ENCODE measurements around the gene WWTR1. TPM values are rescaled to one million over a fixed set of nuclear protein-coding genes. Genes with fewer than 3 reads are reported as not detected.
A peak's percentile ranks its signal among the peaks of the same experiment; 100 is the strongest.

Gene WWTR1
- total RNA-seq, 1 donor from 2014 or later = 137 TPM

- Mint-ChIP-seq H3K36me3 (ENCODE audit: low read depth, unreplicated experiment) (peaks cover 30% of the 10 kb centered on the region), H3K27me3 (ENCODE audit: unreplicated experiment) (peaks cover 7% of the 10 kb centered on the region), H3K4me1 (ENCODE audit: unreplicated experiment) (peaks cover 73% of the 10 kb centered on the region), H3K4me3 (ENCODE audit: unreplicated experiment) (no peak overlapping the region), H3K27ac (ENCODE audit: unreplicated experiment) (no peak overlapping the region), H3K9me3 (ENCODE audit: unreplicated experiment) (no peaks in the 10 kb centered on the region)
- TF ChIP-seq CTCF (IDR thresholded peaks at IDR 0.05; ENCODE audit: unreplicated experiment) = no peak
- no peak for DNase-seq (ENCODE audit: low spot score)
Observed at GRCh38 chr3:149621218-149622005, 36.4 kb downstream of the WWTR1 start.

GRCh38 chr3:149620291-149621020, 37.4 kb downstream of the WWTR1 start:
- Mint-ChIP-seq H3K4me3 (ENCODE audit: unreplicated experiment) (no peak overlapping the region), H3K4me1 (ENCODE audit: unreplicated experiment) (peaks cover 74% of the 10 kb centered on the region), H3K27ac (ENCODE audit: unreplicated experiment) (no peak overlapping the region), H3K36me3 (ENCODE audit: low read depth, unreplicated experiment) (peaks cover 30% of the 10 kb centered on the region), H3K27me3 (ENCODE audit: unreplicated experiment) (peaks cover 3% of the 10 kb centered on the region), H3K9me3 (ENCODE audit: unreplicated experiment) (no peaks in the 10 kb centered on the region)
- no peak for DNase-seq (ENCODE audit: low spot score)
- TF ChIP-seq CTCF (IDR thresholded peaks at IDR 0.05; ENCODE audit: unreplicated experiment) = no peak

GRCh38 chr3:149619136-149619535, 38.7 kb downstream of the WWTR1 start:
- peak overlapping the region; percentile 54 for H3K4me3 Mint-ChIP-seq (ENCODE audit: unreplicated experiment)
- no peak overlapping the region for H3K27ac Mint-ChIP-seq (ENCODE audit: unreplicated experiment)
- peaks cover 27% of the 10 kb centered on the region for H3K36me3 Mint-ChIP-seq (ENCODE audit: low read depth, unreplicated experiment)
- DNase-seq (ENCODE audit: low spot score) = no peak
- H3K27me3 Mint-ChIP-seq (ENCODE audit: unreplicated experiment) = peaks cover 3% of the 10 kb centered on the region
- peaks cover 88% of the 10 kb centered on the region for H3K4me1 Mint-ChIP-seq (ENCODE audit: unreplicated experiment)
- TF ChIP-seq CTCF (IDR thresholded peaks at IDR 0.05; ENCODE audit: unreplicated experiment) = no peak
- H3K9me3 Mint-ChIP-seq (ENCODE audit: unreplicated experiment) = no peaks in the 10 kb centered on the region

GRCh38 chr3:149618151-149619123, 39.4 kb downstream of the WWTR1 start:
- Mint-ChIP-seq H3K27ac (ENCODE audit: unreplicated experiment) (no peak overlapping the region), H3K4me1 (ENCODE audit: unreplicated experiment) (peaks cover 90% of the 10 kb centered on the region), H3K4me3 (ENCODE audit: unreplicated experiment) (peak overlapping the region; percentile 54), H3K36me3 (ENCODE audit: low read depth, unreplicated experiment) (peaks cover 25% of the 10 kb centered on the region), H3K9me3 (ENCODE audit: unreplicated experiment) (no peaks in the 10 kb centered on the region), H3K27me3 (ENCODE audit: unreplicated experiment) (peaks cover 6% of the 10 kb centered on the region)
- no peak for DNase-seq (ENCODE audit: low spot score)
- no peak for TF ChIP-seq CTCF (IDR thresholded peaks at IDR 0.05; ENCODE audit: unreplicated experiment)
